OCI-LY7 (cell line): ENCODE measurements around the gene FAM3D. TPM values are rescaled to one million over a fixed set of nuclear protein-coding genes. Genes with fewer than 3 reads are reported as not detected.

ENCODE experiments used
- BruUV-seq: library from RNA; stranded (reverse); fragments of 400-500 nt; replicated peaks from 2 replicates; lab custom pipeline; 2021; lab: Mats Ljungman, UMichigan
- CTCF ChIA-PET: fragments of 300-600 bp; sonication (Branson Sonifier 250); formaldehyde crosslinking; loops from one replicate; lab custom pipeline; 2022; ENCODE audit warnings: antibody characterized with exemption; ENCODE audit not compliant: unreplicated experiment; lab: Charles Lee
- POLR2A ChIA-PET: fragments of 300-600 bp; sonication (Branson Sonifier 250); formaldehyde crosslinking; loops from one replicate; lab custom pipeline; 2022; ENCODE audit warnings: antibody characterized with exemption; lab: Charles Lee
- DNase-seq: peaks from one replicate; pipeline ENCODE4 v3.0.0-alpha.2; 2015; ENCODE audit warnings: low spot score
- H2AFZ ChIP-seq: fragments of 200-600 bp; sonication (generic), shearing (Covaris generic); 2 replicates; pipeline ENCODE4 v1.6.1; 2014; ENCODE audit warnings: mild to moderate bottlenecking, antibody characterized with exemption, low read length, moderate library complexity
- H3K27ac ChIP-seq: fragments of 200-600 bp; sonication (generic); 2 replicates; pipeline ENCODE4 v1.5.1; 2014; ENCODE audit warnings: mixed run types, low read depth, mild to moderate bottlenecking, moderate library complexity, low read length, inconsistent platforms; ENCODE audit not compliant: poor library complexity, severe bottlenecking
- H3K36me3 ChIP-seq: fragments of 200-600 bp; sonication (generic); 2 replicates; pipeline ENCODE4 v1.6.1; 2014; ENCODE audit warnings: mild to moderate bottlenecking, antibody characterized with exemption, low read length, moderate library complexity, mixed read lengths; ENCODE audit not compliant: insufficient read depth
- H3K4me1 ChIP-seq: fragments of 200-600 bp; sonication (generic); 2 replicates; pipeline ENCODE4 v1.5.1; 2014; ENCODE audit warnings: mild to moderate bottlenecking, low read length; ENCODE audit not compliant: insufficient read depth, poor library complexity, severe bottlenecking
- H3K4me2 ChIP-seq: fragments of 200-600 bp; sonication (generic); 2 replicates; pipeline ENCODE4 v1.6.1; 2014; ENCODE audit warnings: mild to moderate bottlenecking, low read length
- H3K4me3 ChIP-seq: fragments of 200-600 bp; sonication (generic); 2 replicates; pipeline ENCODE4 v1.5.1; 2014; ENCODE audit warnings: mild to moderate bottlenecking, low read depth, low read length; ENCODE audit not compliant: poor library complexity, severe bottlenecking
- H3K79me2 ChIP-seq: fragments of 200-600 bp; sonication (generic); 2 replicates; pipeline ENCODE4 v1.6.1; 2016; ENCODE audit warnings: low read depth, mild to moderate bottlenecking, low read length, moderate library complexity, mixed read lengths; ENCODE audit not compliant: insufficient read depth
- H3K9me2 ChIP-seq: fragments of 200-600 bp; sonication (generic); 2 replicates; pipeline ENCODE4 v1.6.1; 2016; ENCODE audit warnings: mild to moderate bottlenecking, low read length, mixed read lengths; ENCODE audit not compliant: insufficient read depth
- H3K9me3 ChIP-seq: fragments of 200-600 bp; sonication (generic); 2 replicates; pipeline ENCODE4 v1.6.1; 2014; ENCODE audit warnings: mild to moderate bottlenecking, mixed run types, low read length, mixed read lengths
- H4K20me1 ChIP-seq: fragments of 200-600 bp; sonication (generic); 2 replicates; pipeline ENCODE4 v1.6.1; 2014; ENCODE audit warnings: mild to moderate bottlenecking, antibody characterized with exemption, low read length, moderate library complexity, mixed read lengths; ENCODE audit not compliant: insufficient read depth
- CTCF ChIP-seq: fragments of 200-600 bp; sonication (generic); conservative IDR thresholded peaks from 2 replicates; pipeline ENCODE4 v1.5.1; 2014; ENCODE audit warnings: mild to moderate bottlenecking, antibody characterized with exemption, low read length, moderate library complexity, mixed read lengths
- EZH2phosphoT487 ChIP-seq: fragments of 200-600 bp; sonication (generic); IDR thresholded peaks from 2 replicates; pipeline ENCODE4 v1.6.1; 2018; ENCODE audit warnings: low read depth, borderline replicate concordance, mild to moderate bottlenecking, mixed run types, antibody characterized with exemption, low read length, moderate library complexity, mixed read lengths
- intact Hi-C: fragments of 100-400 bp; cut with micrococcal nuclease; formaldehyde crosslinking; loops from one replicate; pipeline ENCODE4 v1.10.0; 2022; ENCODE audit not compliant: unreplicated experiment
- total RNA-seq, 2 experiments: library from RNA; depleted of rRNA in 1 of 2; stranded (reverse); fragments of >200 nt in 1 of 2; shearing (Covaris generic) in 1 of 2; gene quantifications; 2 replicates each; pipeline ENCODE4 v1.2.3, GENCODE V29; 2014 to 2022

The FAM3D gene
- total RNA-seq, 2 experiments from 2014 or later = not detected

GRCh38 chr3:58683466-58683865 is 16.9 kb upstream of the FAM3D start:
- Histone ChIP-seq H3K9me2 (no peaks in the 10 kb centered on the region), H4K20me1 (no peaks in the 10 kb centered on the region), H3K4me1 (no peaks in the 10 kb centered on the region), H3K79me2 (no peaks in the 10 kb centered on the region), H3K4me3 (no peak overlapping the region), H2AFZ (no peak overlapping the region), H3K36me3 (no peaks in the 10 kb centered on the region), H3K9me3 (no peaks in the 10 kb centered on the region), H3K27ac (no peak overlapping the region), H3K4me2 (no peak overlapping the region)
- no TSS peak for BruUV-seq
- no peak for TF ChIP-seq CTCF
- TF ChIP-seq EZH2phosphoT487 = no peak
- ChIA-PET POLR2A (no interaction called here), CTCF (no interaction called here)
- intact Hi-C loops = no loop called here
- DNase-seq = no peak

GRCh38 chr3:58683001-58683458 is 16.5 kb upstream of the FAM3D start:
- intact Hi-C loops = no loop called here
- Histone ChIP-seq H3K27ac (no peak overlapping the region), H3K79me2 (no peaks in the 10 kb centered on the region), H3K4me1 (no peaks in the 10 kb centered on the region), H4K20me1 (no peaks in the 10 kb centered on the region), H3K9me3 (no peaks in the 10 kb centered on the region), H3K4me2 (no peak overlapping the region), H3K9me2 (no peaks in the 10 kb centered on the region), H3K36me3 (no peaks in the 10 kb centered on the region), H3K4me3 (no peak overlapping the region), H2AFZ (no peak overlapping the region)
- POLR2A ChIA-PET = interaction anchor here (0.7 to 0.9 kb wide), 2 partner anchors 8 to 113 kb away, joined by 3 to 4 read pairs; no protein-coding TSS in a partner anchor
- TF ChIP-seq CTCF = no peak
- TF ChIP-seq EZH2phosphoT487 = no peak
- DNase-seq = no peak
- no TSS peak for BruUV-seq
- CTCF ChIA-PET = no interaction called here

- intact Hi-C loops = no loop called here
- BruUV-seq = no TSS peak
- Histone ChIP-seq H3K9me2 (no peaks in the 10 kb centered on the region), H3K36me3 (no peaks in the 10 kb centered on the region), H3K79me2 (no peaks in the 10 kb centered on the region), H2AFZ (no peak overlapping the region), H3K27ac (no peak overlapping the region), H3K9me3 (no peaks in the 10 kb centered on the region), H3K4me1 (no peaks in the 10 kb centered on the region), H3K4me3 (no peak overlapping the region), H3K4me2 (no peak overlapping the region), H4K20me1 (no peaks in the 10 kb centered on the region)
- POLR2A ChIA-PET = no interaction called here
- TF ChIP-seq EZH2phosphoT487 (no peak), CTCF (no peak)
- CTCF ChIA-PET = no interaction called here
- no peak for DNase-seq
These were observed 15.3 kb upstream of the FAM3D start for GRCh38 chr3:58681863-58682262.
